HG03565 (cell line): ENCODE results near the gene MYO5B.

Experiments
- ATAC-seq: cut with Tn5 transposase; IDR thresholded peaks from one replicate; pipeline ENCODE4 v1.9.1; 2021; ENCODE audit warnings: mild to moderate bottlenecking, moderate library complexity; ENCODE audit not compliant: unreplicated experiment

The MYO5B gene

DNA sequence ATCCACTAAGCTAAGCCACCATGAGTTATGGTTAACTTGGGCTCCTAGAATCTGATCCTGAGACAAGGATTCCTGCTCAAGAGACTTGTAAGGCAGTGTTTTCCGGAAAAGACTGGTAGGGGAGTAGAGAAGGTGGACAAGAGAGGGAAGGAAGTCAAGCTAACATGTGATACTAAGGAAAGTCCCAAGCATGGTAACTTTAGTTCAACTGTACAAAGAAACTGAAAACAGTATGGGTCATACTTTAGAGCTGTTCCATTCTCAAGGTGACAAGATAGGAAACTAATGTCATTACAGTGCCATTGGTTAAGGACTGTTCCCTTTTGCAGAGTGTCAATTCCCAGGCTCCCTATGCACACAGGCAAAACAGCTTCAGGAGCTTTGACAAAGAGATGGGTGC is 5.8 kb downstream of the MYO5B start:
- ATAC-seq = peak; percentile 76

DNA sequence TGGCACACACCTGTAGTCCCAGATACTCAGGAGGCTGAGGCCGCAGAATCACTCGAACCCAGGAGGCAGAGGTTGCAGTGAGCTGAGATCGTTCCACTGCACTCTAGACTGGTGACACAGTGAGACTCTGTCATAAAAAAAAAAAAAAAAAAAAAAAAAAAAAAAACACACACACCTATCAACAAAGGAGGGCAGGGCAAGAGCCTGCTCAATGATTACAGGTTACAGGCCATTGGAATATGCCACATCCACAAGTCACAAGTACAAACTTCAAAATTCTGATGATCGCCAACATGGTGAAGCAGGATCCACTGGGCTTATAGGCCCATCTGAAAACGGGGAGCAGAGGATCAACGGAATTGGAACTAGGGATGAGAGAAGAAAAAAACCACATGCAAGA is 6.3 kb downstream of the MYO5B start:
- no peak for ATAC-seq

DNA sequence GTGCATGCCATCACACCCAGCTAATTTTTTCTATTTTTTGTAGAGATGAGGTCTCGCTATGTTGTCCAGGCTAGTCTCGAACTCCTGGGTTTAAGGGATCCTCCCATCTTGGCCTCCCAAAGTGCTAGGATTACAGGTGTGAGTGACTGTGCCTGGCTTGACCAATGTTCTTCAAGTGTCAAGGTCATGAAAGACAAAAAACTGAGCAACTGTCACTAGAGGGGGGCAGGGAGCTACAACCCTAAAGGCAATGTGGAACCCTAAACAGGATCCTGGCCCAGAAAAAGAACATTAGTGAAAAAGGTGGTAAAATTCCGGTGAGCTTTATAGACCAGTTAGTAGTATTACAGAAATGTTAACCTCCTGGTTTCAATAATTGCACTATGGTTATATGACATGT is 7.3 kb downstream of the MYO5B start:
- no peak for ATAC-seq

DNA sequence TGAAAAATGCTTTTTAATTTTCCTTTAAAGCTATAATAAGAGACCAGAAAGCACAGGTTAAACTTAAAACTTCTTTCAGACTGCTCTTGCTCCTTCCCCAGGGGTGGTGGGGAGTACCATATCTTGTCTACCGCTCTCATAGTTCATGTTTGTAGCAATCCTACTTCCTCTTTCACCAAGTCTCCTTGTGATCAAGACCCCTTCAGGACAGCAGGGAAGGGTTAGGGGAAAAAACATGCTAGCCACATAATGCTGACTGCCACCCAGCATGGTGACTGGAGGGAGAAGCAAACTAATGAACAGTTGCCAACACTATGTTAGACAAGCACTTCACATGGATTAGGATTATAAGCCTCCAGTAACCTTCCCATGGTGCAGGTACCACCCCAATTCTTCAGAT is 8.6 kb downstream of the MYO5B start:
- no peak for ATAC-seq

DNA sequence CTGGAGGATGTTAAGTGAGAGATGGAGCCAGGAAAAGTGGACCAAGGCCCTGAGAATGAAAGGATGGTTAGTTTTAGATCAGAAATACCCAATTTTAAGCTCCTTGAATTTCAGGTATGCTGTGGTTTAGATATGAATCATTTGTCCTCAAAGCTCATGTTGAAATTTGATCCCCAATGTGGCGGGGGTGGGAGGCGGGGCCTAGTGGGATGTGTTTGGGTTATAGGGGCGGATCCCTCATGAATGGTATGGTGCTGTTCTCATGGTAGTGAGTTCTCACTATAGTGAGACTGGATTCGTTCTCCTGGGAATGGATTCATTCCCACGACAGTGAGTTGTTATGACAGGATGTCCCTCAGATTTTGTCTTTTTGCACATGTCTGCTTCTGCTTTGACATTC is 11.4 kb downstream of the MYO5B start:
- no peak for ATAC-seq

DNA sequence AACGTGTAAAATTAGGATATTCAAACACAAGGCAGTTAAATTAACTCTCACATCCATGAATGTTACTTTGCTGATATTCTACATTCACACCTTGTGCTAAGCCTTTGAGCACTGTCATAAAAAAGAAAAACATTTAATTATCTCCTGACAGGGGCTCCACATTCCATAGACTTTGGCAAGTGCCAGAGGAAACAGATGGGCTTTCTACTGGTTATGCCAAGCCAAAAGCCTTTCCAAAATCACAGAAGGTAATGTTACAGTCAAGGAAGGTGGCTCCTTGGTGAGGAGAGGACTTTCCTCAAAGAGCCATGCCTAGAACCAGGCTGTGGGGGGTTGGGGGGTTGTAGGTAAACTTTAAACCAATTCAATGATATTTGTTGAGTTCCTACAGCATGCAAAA is 12.4 kb downstream of the MYO5B start:
- no peak for ATAC-seq

DNA sequence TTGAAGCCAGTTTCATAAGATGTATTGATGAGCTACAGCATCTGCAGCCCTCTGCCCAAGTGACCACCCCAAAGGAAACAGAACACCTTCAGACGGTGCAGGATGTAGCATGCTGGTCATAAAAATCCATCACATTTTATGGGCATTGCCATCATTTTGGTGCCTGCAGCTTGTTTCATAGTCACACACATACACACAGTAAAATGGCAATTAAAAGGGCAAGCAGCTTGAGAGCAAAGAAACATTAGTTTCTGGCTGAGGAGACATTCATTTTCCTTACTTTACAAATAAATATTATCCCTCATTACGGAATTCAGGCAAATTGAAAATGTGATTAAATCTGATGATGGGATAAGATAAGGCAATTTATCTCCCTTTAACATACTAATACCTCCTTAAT is 13.4 kb downstream of the MYO5B start:
- ATAC-seq = no peak

DNA sequence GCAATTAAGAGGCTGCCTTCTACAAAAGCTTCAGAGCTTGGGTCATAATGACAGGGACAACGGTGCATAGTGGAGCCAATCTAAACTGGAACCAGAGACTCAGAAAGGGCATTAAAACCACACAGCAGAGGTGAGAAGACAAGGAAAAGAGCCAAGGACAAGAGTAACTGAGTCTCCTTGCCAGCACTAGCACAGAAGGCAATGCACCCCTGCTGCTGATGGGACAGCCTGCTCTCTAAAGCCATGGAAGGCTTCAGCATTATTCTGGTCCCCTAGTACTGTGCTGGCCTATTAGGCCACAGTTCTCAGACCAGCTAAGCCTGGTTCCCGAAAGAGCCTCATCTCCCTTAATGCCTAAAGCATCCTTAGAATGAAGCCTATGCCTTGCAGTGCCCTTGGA is 15.5 kb downstream of the MYO5B start:
- no peak for ATAC-seq

DNA sequence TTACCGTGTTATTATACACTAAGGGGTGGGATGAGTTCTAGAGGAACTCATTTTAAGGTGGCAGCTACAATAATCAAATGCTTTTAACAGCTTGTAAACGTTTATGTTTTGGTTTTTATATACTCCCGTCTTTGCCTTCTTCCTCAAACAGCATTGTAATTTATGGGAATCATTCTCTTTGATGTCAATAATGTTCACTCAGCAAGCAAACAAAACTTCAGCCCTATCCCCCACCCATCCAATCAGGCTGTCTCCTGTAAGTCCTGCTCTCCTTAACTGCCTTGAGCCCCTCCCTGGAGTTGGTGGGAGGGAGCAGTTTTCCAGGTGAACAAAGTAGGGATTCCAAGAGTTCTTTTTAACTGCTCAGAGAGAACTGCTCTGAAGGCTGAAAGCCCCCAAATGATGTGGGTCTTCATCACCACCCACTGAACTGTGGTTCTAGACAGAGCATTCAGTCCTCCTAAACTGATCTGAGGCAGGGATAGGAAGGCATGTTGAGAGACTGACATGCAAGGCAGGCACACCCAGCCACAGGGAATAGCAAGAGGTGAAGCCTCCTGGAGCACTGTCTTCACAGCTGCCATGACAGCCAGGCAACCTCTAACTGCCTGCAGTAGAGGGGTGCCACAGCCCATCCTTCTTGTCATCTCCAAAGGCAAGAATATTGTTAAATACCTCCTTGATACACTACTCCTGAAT is 17.5 kb downstream of the MYO5B start:
- no peak for ATAC-seq

DNA sequence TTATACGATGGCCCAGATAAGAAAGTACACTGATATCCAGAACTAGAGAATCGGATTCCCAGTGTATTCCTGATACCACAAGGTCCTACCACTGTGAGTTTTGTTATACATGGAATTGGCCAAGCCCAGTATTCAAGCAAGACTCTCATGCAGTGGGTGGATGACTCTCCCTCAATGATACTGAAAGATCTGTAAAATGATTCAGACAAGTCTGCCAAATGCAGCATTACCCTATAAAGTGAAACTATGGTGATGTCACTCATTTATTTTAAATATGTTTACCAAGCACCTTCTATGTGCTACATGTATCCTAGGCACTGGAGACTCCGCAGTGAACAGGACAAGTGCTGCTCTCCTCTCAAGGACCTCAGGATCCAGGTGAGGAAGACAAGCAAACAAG is 22.6 kb downstream of the MYO5B start:
- ATAC-seq = no peak

DNA sequence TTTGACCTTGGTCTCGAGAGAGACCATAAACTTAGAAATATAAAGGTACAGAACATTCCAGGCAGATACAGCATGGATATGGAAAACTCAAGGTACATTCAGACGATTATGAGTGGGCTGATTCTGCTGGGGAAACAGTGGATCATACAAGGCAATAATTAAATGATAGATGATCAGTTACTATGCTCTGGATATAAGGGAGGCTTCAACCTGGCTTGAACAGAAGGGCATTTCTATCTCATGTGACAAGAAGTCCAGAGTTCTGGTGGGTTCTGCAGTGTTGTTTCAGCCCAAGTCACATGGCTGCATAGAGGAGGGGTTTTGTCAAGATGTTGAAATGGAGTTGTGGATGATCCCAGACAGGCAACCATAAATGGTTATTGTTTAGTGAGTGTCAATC is 23.5 kb downstream of the MYO5B start:
- ATAC-seq = no peak

DNA sequence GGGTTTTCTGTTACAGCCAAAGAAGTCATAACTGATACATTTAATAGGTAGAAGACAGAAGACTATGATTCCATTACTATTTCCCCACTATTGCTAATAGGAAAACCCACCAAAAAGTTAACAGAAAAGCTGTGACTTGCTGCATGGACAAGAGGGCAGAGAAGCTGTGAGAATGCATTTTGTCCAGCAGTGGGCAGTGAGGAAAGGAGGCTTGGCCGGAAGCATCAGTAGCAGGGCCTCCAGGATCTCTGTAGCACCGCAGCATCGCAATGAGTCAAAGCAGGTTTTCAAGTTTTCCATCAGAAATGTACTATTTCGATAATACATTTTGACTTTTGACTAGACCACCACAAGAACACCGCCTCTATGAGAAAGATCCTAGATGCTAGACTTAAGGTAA is 24.9 kb downstream of the MYO5B start:
- no peak for ATAC-seq

DNA sequence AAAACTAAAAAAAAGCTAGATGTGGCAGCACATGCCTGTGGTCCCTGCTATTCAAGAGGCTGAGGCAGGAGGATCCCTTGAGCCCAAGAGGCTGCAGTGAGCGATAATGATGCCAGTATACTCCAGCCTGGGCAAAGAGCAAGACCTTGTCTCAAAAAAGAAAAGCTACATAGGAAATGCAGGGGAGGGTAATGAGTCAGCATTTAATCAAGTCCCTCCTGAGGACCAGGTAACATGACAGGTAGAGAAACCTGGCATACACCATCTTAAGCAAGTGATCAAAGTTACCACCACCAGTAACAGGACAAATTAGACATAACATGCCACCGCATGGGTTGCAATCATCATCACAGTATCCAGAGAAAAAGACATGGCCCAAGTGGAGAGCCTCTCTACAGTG is 25.8 kb downstream of the MYO5B start:
- ATAC-seq = no peak

DNA sequence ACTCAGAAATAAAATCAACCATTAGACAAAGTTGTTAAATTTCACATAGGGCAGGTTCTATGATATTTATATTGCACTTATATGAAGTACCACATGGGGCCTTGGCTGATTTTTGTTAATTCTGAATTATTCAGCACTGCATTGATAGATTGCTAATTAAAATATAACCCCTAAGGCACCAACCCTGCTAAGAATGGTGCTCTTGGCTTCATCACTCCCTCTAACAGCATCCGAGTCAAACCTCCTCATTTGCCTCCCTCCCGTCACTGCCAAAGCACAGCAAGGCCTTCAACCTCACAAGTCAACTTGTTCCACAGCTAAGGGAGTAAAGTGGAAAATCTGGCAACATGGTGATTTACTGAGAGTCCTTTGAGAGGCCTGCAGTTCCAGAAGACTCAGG is 27.0 kb downstream of the MYO5B start:
- no peak for ATAC-seq

DNA sequence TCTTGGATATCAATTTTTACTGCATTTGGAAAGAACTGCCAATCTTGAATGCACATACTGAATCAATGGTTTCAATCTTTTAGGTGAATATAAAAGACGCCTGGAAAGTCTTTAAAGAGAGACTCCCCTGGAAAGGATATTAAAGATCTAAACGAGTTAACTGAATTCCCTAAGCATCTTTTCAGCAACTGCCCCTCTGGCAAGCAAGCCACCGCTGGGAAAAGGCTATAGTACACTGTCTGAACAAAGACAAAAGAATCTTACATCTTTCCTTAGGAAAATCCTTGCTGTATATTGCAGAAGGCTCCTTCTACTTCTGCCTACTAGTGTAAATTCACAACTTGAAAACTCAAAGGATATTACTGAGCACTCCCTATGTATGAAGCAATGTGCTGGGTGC is 28.0 kb downstream of the MYO5B start:
- no peak for ATAC-seq

DNA sequence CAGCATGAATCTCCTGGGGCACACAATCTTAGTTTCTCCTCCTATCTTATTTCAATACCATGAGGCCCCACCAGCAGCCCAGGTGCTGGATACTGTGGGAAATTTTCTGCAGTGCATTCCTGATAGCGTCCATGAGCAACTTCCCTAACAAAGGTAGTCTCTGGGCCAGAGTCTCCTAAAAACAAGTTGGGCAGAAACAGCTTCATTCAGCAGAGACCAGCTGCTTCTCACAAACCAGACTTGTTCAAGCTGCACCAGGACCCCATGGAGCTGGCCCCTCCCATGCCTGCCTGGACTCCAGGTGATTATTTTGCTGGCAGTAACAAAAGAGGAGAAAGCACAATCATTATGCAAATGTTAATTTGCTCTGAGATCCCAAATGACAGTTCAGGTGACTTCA is 31.4 kb downstream of the MYO5B start:
- ATAC-seq = no peak

DNA sequence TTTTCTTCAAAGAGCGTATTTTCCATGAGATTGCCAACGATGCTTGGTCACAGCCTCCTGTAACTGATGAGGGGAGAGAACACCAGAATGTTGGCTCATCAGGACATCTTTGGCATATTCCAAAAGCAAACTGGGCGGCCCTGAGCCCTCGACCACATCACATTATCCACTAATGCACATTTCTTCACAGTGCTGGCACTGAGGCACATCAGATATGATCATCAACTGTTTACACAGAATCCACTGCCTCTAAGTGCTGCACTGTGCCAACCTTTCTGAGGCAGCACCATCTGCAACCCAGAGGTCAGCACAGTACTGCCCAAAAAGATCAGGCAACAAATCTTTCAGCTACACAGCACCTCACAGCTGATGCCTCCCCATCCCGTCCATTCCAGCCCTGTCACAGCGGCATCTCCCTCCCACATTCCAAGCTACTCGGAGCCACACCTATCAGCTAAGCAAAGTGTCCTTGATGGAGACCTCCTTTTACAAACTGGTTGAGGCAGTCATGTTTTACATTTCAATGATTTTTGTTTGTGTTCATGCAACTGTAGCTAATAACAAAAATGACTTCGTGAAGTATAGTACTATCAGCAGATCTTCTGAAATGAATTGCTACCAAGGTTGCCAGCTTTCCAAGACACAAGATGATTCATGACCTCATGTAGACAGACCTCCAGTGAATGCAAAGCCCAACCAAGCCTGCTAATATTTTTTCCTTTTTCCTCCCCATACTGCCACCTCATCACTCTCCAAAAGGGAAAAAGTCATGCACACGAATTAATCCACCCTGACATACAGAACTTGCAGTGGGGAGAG is 32.3 kb downstream of the MYO5B start:
- ATAC-seq = no peak

DNA sequence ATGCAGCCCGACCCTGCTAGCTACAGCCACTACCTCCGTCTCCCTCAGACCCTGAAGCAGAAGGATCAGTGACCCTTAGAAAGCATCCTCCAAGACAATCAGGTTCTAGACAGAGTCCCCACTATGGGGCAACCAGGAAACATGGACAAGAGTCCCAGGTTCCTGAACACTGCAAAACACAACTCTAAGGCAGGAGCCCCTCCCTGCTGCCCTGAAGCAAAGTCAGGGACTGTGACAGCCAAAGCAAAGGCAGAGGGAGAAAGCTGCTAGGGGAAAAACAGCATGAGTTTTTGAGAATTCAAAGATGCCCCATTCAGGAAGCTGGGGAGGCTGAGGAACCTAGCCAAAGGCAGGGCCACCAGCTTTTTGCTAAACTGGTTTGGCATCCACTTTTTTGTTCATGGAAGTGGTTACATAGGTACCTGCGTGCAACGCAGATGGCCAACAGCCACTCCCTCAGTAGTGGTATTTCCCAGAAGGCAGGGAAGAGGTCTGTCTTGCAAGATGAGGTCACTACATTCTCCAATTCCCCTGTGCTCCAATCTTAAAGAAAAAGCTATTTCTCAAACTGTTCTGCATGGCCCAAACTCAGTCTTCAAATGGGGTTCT is 33.2 kb downstream of the MYO5B start:
- no peak for ATAC-seq

DNA sequence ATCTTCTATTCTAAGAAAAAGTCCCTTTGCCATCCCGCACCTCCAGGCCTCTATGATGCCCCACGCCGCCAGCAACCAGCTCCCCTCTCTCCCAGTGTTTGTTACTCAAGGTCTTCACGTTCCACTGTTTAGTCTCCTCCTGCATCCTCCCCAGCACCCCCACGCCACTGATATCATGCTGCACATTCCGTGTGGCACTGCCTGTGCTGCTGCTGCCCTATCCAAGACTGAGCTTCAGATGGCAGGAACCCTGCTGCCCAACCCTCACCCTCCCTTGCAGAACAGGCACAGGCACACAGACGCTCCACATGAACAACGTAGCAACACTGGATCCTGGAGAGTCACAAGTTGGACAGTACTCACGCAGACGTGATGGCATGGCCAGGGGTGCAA is 35.3 kb downstream of the MYO5B start:
- ATAC-seq = no peak

DNA sequence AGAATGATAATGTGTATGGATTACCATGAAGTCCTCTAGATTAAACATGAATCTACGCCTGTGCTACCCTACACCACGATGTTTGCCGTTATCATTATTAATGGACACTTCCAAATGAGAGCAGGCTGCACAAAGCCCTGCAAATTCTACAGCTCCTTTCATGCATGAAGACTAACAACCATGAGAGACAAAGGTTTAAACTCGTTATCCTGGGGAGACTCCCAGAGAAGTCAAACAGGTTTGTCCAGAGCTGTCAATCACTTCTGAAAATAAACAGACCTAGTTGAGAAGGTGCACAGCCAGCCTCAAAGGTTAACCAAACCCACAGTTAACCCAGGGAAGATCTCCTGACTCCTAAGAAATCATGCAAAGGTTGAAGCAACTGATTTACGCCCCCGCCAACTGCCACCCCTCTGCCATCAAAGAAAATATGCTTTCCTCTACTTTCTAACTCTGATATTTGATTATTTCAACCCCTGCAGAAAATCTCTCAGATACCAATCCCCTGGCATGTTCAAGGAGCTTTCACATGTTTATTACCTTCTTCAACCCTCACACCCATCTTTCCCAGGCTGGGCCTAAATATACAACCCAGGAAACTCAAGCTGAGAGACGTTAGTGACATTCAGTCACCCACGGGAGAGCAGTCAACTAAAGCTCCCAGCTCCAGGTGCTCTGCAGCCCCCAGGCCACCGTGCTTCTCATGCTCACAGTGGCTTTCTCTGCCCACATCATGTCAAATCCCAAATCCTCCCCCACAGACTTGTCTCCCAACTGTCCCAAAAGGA is 35.9 kb downstream of the MYO5B start:
- ATAC-seq = no peak

DNA sequence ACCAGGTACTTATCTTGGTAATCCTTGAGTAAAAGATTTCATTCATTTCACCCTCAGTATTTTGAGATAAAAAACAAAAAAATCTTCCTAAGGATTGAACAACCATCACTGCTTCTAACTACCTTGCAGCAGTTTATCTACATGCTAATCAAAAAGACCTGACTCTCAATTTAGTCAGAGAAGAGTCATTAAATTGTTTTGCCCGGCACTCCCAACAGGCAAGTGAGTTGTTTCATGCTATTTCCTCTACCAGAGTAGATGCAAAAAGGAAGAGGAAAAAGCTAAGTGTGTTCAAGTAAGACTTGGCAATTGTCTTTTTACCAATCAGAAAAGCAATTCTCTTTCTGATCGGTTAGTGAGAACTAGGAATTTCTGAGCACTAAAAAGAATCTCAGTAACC is 39.5 kb downstream of the MYO5B start:
- no peak for ATAC-seq
